Measurements from ENCODE around the gene ACVR2B.

DNA sequence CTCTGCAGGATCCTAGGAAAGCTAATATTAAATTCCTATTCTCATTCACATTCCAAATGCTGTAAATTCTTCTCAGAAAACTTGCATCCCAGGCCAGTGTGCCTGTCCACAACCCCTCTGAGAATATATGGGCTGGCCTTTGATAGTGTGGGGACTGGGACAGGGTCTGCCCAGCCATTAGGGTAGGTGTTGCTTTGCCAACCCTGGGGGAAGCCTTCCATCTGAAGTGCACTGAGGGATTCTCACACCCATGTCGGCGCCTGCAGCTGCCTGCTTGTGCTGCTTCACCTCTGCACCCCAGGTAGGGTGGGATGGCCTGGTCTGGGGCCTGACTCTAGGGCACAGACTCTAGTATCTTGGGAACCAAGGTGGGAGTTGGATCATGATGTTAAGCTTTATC, 27.2 kb downstream of the ACVR2B start:
- TF ChIP-seq, protein P1, sequence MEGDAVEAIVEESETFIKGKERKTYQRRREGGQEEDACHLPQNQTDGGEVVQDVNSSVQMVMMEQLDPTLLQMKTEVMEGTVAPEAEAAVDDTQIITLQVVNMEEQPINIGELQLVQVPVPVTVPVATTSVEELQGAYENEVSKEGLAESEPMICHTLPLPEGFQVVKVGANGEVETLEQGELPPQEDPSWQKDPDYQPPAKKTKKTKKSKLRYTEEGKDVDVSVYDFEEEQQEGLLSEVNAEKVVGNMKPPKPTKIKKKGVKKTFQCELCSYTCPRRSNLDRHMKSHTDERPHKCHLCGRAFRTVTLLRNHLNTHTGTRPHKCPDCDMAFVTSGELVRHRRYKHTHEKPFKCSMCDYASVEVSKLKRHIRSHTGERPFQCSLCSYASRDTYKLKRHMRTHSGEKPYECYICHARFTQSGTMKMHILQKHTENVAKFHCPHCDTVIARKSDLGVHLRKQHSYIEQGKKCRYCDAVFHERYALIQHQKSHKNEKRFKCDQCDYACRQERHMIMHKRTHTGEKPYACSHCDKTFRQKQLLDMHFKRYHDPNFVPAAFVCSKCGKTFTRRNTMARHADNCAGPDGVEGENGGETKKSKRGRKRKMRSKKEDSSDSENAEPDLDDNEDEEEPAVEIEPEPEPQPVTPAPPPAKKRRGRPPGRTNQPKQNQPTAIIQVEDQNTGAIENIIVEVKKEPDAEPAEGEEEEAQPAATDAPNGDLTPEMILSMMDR (IDR thresholded peaks at IDR 0.05): no peak
- no peak for TF ChIP-seq EZH2phosphoT487 (IDR thresholded peaks at IDR 0.05)
